Activated CD8-positive, alpha-beta memory T cell treated with anti-CD3 and anti-CD28 coated beads for 1 hour (primary cell): ENCODE data around the gene SYT12.

ENCODE experiments used
- DNase-seq, 2 donors: peaks; one replicate each; pipeline ENCODE4 v3.0.0-alpha.2; 2020; ENCODE audit warnings: low read depth in 1 of 2; ENCODE audit errors: extremely low read depth in 1 of 2

SYT12 gene

GRCh38 chr11:67054346-67054835, 31.5 kb downstream of the SYT12 start:
- DNase-seq, result no peak

- no peak for DNase-seq
Measured at GRCh38 chr11:67054836-67055523, 32.0 kb downstream of the SYT12 start.

- DNase-seq, result no peak
Measured at GRCh38 chr11:67055812-67056211, 32.9 kb downstream of the SYT12 start.

GRCh38 chr11:67056267-67057204, 33.6 kb downstream of the SYT12 start, which contains the start of gene RHOD:
Gene RHOD (plus strand): TSS chr11:67056847. CDS start chr11:67056903, 56 bp downstream.
- peak in 1 of 2 donors; percentile 8 for DNase-seq

GRCh38 chr11:67057205-67057672, 34.3 kb downstream of the SYT12 start:
- no peak for DNase-seq

- no peak for DNase-seq
Measured at GRCh38 chr11:67058506-67058905, 35.6 kb downstream of the SYT12 start.

GRCh38 chr11:67059671-67060070, 36.7 kb downstream of the SYT12 start:
- no peak for DNase-seq

GRCh38 chr11:67060111-67060522, 37.2 kb downstream of the SYT12 start:
- no peak for DNase-seq

- no peak for DNase-seq
Measured at GRCh38 chr11:67062526-67063373, 39.8 kb downstream of the SYT12 start.

GRCh38 chr11:67066333-67066709, 43.4 kb downstream of the SYT12 start:
- no peak for DNase-seq

GRCh38 chr11:67071420-67072284, 48.7 kb downstream of the SYT12 start:
- DNase-seq, result peak; percentile 14 to 56

- DNase-seq, result no peak
Measured at GRCh38 chr11:67072295-67072694, 49.4 kb downstream of the SYT12 start.

GRCh38 chr11:67073908-67074307, 51.0 kb downstream of the SYT12 start:
- no peak for DNase-seq

GRCh38 chr11:67076202-67076601, 53.3 kb downstream of the SYT12 start:
- DNase-seq, result no peak

- no peak for DNase-seq
Measured at GRCh38 chr11:67079065-67079705, 56.3 kb downstream of the SYT12 start.

GRCh38 chr11:67082071-67082791, 59.3 kb downstream of the SYT12 start:
- no peak for DNase-seq

- DNase-seq, result no peak
Measured at GRCh38 chr11:67083786-67084366, 60.9 kb downstream of the SYT12 start.

- DNase-seq, result no peak
Measured at GRCh38 chr11:67085617-67086016, 62.7 kb downstream of the SYT12 start.
